Measurements from ENCODE around the gene SPON2.

SPON2 gene

DNA sequence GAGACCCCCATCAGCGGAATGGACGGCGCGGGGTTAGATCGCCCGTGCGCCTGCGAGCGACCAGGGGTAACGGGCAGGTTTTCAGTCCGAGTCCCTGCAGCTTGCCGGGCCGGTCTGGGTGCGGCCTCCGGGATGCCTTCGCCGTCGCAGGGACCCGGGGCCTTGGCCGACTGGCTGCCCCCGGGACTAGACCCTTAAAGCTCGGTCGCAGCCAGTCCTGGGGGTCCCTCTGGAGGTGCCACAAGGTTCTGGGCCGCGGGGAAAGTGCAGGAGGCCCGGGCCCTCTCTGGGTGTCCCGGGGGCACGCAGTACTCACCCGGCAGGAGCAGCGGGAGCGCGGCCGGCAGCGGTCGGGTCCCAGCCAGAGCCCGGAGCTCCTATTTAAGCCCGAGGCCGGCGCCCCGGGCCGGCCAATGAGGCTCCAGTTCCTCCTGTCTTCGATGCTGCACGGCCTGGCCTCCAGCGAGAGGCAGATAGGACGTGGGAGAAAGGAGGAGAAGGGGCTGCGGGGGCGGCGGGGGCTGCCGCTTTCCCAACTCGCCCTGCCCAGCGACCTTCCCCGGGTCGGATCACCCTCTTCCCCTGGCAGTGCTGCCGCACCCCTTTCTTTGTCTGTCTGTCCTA lies at the start of gene SPON2:
Gene SPON2 (minus strand): TSS at position 356 of the 624 bp plus-strand sequence.
- DNase-seq (ENCODE audit: low read depth, low spot score), result no peak

DNA sequence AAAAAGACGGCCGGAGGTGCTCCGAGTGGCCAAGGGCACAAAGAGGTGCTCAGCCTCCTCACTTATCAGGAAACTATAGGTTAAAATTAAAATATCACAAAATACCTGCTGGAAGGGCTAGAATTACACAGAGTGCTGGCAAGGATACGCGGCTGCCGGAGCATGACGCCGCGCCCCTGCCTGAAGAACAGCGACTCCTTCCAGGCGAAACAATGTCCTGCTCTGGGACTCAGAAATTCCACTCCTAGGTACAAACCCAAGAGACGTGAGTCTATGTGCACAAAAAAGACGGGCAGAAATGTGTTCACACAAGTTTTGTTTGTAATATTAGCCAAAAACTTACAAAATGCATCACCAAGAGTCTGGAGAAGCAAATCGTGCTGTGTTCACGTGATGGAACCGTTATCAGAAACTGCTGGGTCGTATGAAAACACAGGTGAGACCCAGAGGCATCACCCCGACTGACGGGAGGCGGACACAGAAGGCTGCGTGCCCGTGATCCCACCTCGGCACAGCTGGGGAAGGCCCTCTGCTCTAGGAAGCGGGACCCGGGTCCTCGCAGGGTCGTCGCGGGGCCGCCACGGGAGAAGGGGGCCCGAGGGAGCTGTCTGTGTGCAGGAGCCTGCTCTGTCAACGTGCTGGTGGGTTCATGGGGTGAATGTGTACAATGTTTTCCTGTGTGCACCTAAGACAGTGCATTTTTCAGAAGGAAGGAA lies 48.9 kb upstream of the SPON2 start:
- DNase-seq (ENCODE audit: low read depth, low spot score), result no peak

DNA sequence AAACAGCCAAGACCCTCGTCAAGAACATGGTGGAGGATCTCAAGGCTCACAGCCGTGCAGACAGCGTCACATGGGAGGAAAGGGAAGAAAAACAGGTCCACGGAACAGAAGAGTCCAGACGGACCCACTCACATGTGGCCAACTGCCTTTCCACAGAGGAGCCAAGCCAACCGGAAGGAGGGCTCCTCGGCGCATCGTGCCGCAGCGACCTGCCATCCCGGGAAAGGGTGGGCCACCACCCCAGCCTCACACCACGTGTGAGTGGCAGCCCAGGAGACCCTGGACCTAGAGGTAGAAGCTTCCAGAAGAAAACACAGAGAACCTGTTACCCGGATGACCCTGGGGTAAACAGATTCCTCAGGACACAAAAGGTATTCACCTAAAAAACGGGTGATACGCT lies 48.2 kb upstream of the SPON2 start:
- no peak for DNase-seq (ENCODE audit: low read depth, low spot score)

DNA sequence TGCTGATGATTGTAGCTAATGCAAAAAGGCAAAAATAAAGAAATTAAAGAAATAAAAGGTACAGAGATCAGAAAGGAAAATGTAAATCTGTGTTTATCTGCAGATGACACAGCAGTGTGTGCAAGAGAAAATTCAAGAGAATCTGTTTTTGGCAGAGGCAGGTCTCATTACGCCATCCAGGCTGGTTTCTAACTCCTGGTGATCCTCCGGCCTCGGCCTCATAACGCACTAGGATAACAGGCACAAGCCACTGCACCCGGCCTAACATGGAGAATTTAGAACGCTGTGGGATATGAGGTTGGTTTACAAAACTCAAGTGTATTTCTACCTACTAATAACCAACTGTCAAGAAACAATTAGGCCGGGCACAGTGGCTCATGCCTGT lies 47.2 kb upstream of the SPON2 start:
- no peak for DNase-seq (ENCODE audit: low read depth, low spot score)

DNA sequence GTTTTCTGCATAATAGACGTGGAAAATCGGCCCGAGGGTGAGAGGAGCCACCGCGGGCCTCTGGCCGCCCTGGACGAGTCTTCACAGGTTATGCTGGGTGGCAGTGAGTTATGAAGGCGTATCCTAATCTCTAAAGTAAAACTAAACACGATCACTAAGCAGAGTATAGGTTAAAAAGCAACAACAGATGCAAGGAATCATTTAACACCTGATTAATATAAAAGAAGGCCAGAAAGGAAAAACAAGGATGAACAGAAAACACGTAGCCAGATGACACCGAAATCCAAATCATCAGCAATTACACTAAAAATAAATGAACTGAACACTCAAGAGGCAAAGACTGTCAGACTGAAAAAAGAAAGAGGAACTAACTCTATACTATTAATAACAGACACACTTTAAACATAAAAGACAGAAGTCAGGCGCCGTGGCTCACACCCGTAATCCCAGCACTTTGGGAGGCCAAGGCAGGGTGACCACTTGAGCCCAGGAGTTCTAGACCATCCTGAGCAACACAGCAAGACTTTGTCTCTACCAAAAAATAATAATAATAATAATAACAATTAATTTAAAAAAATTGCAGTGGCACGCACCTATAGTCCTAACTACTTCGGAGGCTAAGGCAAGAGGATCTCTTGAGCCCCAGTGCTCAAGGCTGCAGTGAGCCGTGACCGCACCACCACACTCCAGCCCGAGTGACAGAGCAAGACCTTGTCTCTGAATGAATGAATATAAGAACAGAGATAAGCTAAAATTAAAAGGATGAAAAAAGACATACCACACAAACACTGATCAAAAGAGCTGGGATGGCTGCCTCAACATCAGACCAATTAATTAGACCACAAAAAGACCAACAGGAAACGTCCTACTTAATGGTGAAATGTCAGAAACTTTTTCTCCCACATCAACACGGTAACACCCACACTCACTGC lies 46.5 kb upstream of the SPON2 start:
- DNase-seq (ENCODE audit: low read depth, low spot score), result no peak

DNA sequence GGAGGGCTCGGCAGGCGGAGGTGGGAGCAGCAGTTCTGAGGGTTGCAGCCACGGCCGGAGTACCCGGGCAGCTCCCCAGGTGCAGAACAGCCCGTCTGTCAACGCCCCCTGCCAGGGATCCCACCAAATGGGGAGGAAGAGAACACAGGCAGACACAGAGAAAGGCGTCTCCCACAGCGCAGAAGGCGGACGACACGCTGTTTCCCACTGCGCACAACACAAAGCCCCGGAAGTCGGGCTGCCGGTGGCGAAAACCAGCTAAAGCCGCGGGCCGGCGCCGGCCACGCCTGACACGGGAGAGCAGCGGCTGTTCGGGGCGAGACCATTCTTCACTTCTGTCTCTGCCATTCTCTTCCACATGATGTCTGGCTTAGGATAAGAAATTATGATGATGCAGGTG lies 45.0 kb upstream of the SPON2 start:
- no peak for DNase-seq (ENCODE audit: low read depth, low spot score)

DNA sequence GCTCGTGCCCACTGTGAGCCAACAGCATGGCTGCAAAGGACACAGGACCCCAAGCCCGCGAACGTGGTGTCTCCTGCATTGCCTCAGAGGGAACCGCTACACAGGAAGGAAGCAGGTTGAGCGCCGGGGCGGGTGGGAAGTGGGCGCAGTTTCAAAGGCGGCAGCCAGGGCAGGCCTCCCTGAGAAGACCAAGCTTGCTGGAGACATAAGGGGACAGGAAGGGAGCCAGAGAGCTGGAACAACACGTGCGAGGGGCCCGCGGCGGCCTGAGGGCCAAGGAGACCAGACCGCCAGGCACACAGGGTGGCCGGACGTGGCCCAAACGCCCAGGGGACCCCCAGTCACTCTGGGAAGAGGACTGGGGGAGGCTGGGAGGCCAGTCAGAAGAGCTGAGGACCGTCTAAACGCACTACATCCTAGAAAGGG lies 44.5 kb upstream of the SPON2 start:
- DNase-seq (ENCODE audit: low read depth, low spot score), result no peak

DNA sequence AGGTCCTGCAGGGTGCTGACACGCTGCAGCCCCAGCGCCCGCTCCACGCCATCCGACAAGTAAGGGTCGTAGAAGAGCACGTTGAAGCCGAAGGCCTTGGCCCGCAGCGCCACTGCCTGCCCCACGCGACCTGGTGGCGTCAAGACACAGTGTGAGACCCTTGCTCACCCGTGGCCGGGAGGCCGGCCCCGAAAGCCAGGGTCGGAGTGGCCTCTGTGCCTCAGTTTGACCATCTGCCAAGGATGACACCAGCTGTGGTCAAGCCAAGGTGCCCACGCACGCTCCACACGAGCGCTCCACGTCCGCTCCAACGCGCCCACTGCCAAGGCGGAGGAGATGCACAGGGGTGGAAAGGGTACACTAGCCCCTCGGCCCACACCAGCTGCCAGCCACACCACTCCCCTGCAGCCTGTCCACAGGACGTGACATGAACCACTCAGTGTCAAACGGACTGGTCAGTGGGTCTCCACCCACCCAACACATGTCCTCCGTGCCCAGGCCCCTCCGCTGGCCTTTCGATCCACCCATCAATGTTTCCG lies 43.8 kb upstream of the SPON2 start:
- no peak for DNase-seq (ENCODE audit: low read depth, low spot score)

DNA sequence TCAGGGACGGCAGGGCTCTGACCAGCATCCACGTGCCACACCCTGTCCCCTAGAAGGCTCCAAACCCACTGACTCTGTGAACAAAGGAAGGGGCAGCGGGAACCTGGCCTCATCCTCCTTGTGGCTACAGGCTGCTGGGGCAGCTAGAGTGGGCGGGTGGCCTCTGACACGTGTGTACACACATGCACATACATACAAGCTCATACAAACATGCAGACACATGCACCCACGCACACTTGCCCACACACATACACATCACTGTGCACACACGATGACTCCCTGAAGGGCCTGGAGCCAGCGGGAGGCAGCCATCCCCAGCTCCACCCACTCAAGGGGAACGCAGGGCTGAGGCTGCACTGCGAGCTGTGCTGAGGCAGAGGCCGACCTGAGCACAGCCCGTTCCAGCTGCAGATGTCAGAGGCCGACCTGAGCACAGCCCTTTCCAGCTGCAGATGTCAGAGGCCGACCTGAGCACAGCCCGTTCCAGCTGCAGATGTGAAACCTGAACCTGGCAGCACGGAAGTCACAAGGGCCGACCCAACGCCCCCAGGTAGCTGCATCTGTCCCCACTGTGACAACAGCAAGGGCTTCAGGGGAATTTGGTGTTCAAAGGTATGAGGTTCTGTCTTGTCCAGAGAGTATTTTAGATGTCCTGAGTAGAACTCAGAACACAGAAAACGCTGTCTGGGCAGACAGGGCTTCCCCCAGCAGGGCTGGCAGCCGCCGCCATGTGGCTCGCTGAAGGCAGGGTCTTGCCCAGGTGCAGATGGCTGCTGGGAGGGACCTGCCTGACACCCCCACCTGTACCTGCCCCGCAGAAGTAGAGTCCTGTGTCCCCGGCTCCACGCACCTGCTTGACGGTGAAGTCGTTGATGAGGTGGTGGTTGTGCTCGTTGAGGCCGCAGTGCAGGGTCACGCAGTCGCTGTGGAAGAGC lies 43.0 kb upstream of the SPON2 start:
- DNase-seq (ENCODE audit: low read depth, low spot score), result no peak

DNA sequence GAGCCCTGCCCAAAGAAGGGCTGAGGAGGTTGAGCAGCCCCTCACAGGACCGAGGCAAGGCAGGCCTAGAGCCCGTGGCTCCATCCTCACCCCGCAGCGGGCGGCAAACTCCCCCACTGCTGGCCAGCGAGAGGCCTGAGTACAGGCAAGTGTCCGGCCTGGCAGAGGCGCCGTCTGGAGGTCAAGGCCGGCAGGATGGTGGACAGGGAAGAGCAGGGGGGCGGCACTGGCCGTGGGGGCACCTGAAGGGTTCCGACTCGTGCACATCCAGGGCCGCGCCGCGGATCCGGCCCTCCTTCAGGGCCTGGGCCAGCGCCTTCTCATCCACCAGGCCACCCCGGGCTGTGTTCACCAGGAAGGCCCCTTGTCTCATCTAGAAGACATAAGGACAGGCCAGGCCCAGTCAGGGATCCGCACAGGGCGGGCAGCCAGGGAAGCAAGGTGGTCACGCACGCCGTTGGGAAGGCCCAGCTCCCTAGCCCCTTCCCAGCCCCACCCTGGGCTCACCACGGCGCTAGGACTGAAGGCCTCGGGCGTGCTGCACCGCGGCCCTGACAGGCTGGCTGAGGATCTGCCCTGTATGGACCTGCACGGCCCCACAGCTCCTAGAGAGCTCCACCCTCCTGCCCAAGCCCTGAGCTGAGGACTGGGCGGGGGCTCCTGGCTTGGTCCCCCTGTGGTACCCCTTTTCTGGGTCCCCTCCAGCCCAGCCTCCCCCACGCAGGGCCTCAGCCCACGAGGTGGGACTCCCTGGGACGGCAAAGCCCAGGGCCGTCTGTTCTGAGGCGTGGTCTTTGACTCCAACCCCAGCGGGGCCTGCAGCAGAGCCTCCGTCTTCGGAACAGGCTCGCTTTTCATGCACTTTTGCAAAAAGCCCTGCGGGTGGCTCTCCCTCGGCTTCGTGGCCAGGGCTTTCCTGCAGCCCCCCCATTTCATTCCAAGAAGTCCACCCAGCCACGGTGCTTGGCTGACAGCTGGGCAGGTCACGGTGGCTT lies 42.0 kb upstream of the SPON2 start:
- DNase-seq (ENCODE audit: low read depth, low spot score), result no peak

DNA sequence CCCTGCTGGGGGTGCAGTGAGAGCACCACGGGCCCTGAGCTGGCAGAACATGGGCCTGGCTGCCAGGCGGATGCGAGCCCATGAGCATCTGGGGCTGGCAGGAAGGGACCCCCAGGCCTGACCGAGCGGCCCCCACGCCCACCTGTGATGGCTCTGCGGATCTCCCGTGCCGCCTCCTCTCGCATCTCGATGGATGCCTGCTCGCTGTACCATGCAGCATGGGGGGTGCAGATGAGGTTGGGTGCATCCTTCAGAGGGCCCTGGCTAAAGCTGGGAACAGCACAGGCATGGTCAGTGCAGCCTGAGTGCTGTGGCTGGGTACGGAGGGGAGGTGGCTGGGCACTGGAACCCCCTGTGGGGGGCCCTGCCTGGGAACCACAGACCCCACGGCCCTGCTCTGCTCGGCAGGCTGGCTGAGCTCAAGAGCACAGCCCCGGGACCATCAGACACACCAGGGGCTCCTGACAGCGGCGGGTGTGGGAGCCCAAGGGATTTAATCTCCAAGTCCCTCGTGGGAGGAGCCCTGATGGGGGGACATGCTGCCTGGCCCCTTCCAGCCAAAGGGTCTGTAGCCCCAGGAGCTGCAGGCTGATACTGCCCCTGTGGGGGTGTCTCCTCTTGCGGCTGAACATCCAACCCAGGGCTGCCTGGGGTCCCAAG lies 41.1 kb upstream of the SPON2 start:
- DNase-seq (ENCODE audit: low read depth, low spot score), result no peak

DNA sequence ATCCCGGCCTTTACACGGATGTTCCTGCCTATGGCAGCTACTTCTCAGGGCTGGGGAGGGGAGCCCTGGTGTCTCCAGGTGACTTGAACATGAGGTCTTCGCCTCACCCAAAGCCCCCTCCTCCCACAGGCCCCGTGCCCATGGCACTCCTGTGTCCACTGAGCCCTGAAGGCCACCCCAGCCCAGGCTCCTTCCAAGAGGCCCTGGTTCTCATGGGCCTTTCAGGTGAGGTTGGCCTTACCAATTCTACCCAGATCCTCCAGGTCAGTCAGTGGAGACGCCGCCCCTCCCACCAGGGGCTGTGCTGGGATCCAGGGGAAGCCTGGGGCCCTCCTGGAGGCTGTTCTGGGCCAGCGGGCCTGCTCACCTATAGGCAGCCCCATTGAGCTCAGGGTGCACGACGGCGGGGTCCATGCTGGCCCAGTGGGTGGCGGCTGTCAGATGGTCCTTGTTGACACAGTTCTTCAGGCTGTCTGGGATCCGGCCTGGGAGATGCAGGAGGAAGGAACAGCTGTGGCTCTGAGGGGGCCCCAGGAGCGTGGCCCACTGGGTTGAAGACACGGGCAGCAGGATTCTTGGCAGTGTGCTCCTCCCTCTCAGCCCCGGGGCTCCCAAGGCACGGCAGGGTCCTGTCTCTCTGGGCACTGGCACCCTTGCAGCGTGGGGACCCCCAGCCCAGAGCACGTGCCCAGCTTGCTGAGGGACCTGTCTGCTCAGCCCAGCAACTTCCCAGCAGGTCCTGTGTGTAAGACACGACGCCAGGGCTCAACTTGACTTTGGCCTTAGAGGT lies 40.4 kb upstream of the SPON2 start:
- no peak for DNase-seq (ENCODE audit: low read depth, low spot score)

DNA sequence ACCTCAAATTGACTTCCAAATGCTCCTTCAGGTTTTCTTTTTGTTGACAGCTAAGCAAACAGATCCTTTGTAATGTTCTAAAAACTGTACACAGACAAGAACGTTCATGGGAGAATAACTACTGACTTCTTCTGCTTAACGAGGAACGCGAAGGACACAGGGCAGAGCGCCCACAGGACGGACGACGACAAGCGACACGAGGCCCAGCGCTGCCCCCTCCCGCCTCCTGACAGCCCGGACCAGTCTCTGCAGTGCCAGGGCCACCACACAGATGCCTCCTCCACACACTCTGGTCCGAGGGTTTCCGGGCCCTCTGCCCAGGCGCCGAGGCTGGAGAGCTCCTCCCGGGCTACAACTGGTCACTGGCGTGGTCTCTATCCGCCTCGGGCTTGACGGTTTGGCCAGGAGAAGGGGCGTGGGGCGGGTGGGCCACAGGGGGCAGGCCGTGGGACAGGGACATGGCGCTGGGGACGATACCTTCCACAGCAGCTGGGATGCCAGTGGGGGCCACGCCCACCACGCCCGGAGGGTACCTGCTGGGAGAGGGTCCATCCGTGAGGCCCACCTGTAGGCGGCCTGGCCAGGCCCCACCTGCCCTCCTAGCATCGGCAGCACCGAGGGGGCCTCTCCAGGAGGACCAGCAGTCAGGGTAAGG lies 39.6 kb upstream of the SPON2 start:
- DNase-seq (ENCODE audit: low read depth, low spot score), result no peak

DNA sequence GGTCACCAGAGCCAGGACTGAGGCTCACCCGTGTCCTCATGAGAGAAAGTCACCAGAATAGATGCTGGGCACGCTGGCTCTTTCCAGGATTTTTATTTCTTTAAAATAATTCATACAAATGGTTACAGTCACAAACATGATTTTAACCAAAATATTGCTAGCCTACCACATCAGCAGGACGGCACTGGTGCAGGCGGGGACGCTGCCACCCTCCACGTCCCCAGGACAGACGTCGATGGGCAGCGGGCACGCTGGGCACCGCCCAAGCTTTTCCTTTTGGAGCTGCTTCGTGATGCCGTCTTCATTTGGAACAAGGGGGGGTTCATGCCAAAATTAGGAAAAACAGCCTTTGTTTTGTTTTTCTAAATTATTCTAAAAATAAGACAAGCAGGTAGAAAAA lies 39.0 kb upstream of the SPON2 start:
- no peak for DNase-seq (ENCODE audit: low read depth, low spot score)

DNA sequence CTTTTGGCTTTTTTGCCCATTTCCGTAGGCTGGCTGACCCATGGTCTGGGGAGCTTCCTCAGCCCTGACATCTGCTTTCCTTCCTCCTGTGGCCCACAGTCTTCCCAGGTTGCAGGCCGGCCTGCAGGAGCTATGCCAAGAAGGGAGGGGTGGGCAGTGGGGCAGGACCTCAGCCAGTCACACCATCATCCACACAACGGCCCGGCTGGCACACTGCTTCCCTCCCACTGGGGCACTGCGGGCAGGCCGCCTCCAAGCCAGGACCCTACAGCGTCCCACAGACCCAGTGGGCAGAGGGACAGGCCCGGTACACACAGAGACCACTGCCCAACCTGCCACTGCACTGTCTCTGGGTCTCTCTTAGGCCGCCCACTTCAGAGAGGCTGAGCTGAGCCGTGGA lies 38.6 kb upstream of the SPON2 start:
- DNase-seq (ENCODE audit: low read depth, low spot score), result no peak

DNA sequence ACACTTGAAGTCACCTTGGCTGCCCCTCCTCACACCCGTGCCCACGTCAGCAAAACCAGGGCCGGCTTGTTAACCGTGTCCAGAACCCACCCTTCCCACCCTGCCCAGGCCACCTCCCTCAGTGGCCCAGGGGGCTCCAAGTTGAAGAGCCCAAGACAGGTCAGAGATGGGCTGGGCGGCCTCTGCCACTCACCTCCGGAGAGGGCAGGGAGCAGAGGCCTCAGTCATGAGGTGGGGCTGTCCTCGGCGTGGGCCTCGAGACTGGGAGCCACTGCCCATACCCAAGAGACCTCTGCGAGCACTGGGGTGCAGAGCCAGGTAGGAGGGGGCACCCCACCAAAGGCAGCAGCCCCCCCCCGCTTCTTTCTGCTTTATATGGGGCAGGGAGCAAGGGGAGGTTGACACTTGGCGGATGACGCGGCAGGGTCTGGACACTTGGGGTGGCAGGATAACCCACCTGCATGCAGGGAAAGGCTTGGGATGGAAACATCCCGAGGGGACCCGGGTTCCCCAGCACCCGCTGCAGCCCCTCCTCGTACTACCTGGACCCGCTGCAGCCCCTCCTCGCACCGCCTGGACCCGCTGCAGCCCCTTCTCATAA lies 38.0 kb upstream of the SPON2 start:
- no peak for DNase-seq (ENCODE audit: low read depth, low spot score)

DNA sequence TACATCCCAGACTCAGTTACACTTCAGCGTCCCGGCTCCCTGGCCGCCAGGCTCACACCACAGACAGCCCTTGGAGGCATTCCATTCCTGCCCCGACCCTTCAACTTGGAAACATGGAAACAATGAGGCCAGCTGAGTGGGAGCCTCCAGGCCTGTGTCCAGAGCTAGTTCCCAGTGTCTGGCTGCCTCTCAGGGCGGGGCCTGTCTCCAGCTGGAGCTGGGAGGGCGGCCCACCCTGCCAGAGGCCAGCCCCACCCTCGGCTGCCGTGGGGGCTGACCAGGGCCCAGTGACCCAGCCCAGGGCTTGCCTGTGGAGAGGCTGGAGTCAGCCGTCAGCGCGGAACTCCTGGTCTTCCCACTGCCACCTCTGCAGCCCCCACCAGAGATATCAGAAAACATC lies 37.4 kb upstream of the SPON2 start:
- DNase-seq (ENCODE audit: low read depth, low spot score), result no peak
